ENCODE data around the gene TMEM114. TPM values are rescaled to one million over a fixed set of nuclear protein-coding genes. Genes with fewer than 3 reads are reported as not detected.

Gene TMEM114
- total RNA-seq = not detected in 2 replicates

- intact Hi-C loops (cut with micrococcal nuclease) = no loop called here
- no peak within 1 kb of the TSS for H3K27ac Mint-ChIP-seq
- DNase-seq (ENCODE audit: low spot score) = no peak
- H3K9me3 Mint-ChIP-seq = no peaks in the 10 kb centered on the region
- no peaks in the 10 kb centered on the region for H3K4me1 Mint-ChIP-seq (ENCODE audit: low read depth)
- no peak within 1 kb of the TSS for H3K4me3 Mint-ChIP-seq
- H3K27me3 Mint-ChIP-seq (ENCODE audit: insufficient read depth) = peaks cover 19% of the 10 kb centered on the region
- H3K36me3 Mint-ChIP-seq (ENCODE audit: low read depth) = no peaks in the 10 kb centered on the region
These were observed at the start of gene TMEM114 for GRCh38 chr16:8589900-8590688. Gene TMEM114 (minus strand): TSS chr16:8590511. CDS start chr16:8589838, 673 bp downstream.

- peaks cover 60% of the 10 kb centered on the region for H3K36me3 Mint-ChIP-seq (ENCODE audit: low read depth)
- H3K4me1 Mint-ChIP-seq (ENCODE audit: low read depth) = peaks cover 3% of the 10 kb centered on the region
- no peak for DNase-seq (ENCODE audit: low spot score)
- H3K4me3 Mint-ChIP-seq = no peak overlapping the region
- H3K27me3 Mint-ChIP-seq (ENCODE audit: insufficient read depth) = no peaks in the 10 kb centered on the region
- no peak overlapping the region for H3K27ac Mint-ChIP-seq
- intact Hi-C loops (cut with micrococcal nuclease) = no loop called here
- no peaks in the 10 kb centered on the region for H3K9me3 Mint-ChIP-seq
These were observed 49.4 kb upstream of the TMEM114 start for GRCh38 chr16:8639694-8640093.

GRCh38 chr16:8634991-8635736, 44.9 kb upstream of the TMEM114 start:
- no peaks in the 10 kb centered on the region for H3K4me1 Mint-ChIP-seq (ENCODE audit: low read depth)
- no peaks in the 10 kb centered on the region for H3K27me3 Mint-ChIP-seq (ENCODE audit: insufficient read depth)
- intact Hi-C loops (cut with micrococcal nuclease) = no loop called here
- no peak for DNase-seq (ENCODE audit: low spot score)
- no peak overlapping the region for H3K27ac Mint-ChIP-seq
- peaks cover 55% of the 10 kb centered on the region for H3K36me3 Mint-ChIP-seq (ENCODE audit: low read depth)
- H3K4me3 Mint-ChIP-seq = no peak overlapping the region
- H3K9me3 Mint-ChIP-seq = no peaks in the 10 kb centered on the region

GRCh38 chr16:8632675-8633182, 42.4 kb upstream of the TMEM114 start:
- Mint-ChIP-seq H3K27ac (no peak overlapping the region), H3K36me3 (ENCODE audit: low read depth) (peaks cover 59% of the 10 kb centered on the region), H3K27me3 (ENCODE audit: insufficient read depth) (no peaks in the 10 kb centered on the region)

GRCh38 chr16:8631818-8632465, 41.6 kb upstream of the TMEM114 start:
- intact Hi-C loops (cut with micrococcal nuclease) = no loop called here
- Mint-ChIP-seq H3K9me3 (no peaks in the 10 kb centered on the region), H3K27ac (no peak overlapping the region), H3K36me3 (ENCODE audit: low read depth) (peaks cover 67% of the 10 kb centered on the region), H3K4me1 (ENCODE audit: low read depth) (peaks cover 11% of the 10 kb centered on the region), H3K4me3 (no peak overlapping the region), H3K27me3 (ENCODE audit: insufficient read depth) (no peaks in the 10 kb centered on the region)
- DNase-seq (ENCODE audit: low spot score) = no peak

More at GRCh38 chr16:8632675-8633182, 42.4 kb upstream of the TMEM114 start:
- H3K4me1 Mint-ChIP-seq (ENCODE audit: low read depth) = peaks cover 8% of the 10 kb centered on the region
- DNase-seq (ENCODE audit: low spot score) = no peak
- no peak overlapping the region for H3K4me3 Mint-ChIP-seq
- intact Hi-C loops (cut with micrococcal nuclease) = no loop called here
- H3K9me3 Mint-ChIP-seq = no peaks in the 10 kb centered on the region

- Mint-ChIP-seq H3K27ac (no peak overlapping the region), H3K27me3 (ENCODE audit: insufficient read depth) (no peaks in the 10 kb centered on the region), H3K36me3 (ENCODE audit: low read depth) (peaks cover 66% of the 10 kb centered on the region), H3K4me3 (no peak overlapping the region), H3K9me3 (no peaks in the 10 kb centered on the region), H3K4me1 (ENCODE audit: low read depth) (peaks cover 13% of the 10 kb centered on the region)
- intact Hi-C loops (cut with micrococcal nuclease) = no loop called here
- DNase-seq (ENCODE audit: low spot score) = no peak
These were observed 41.1 kb upstream of the TMEM114 start for GRCh38 chr16:8631373-8631772.

GRCh38 chr16:8630255-8630953, 40.1 kb upstream of the TMEM114 start:
- H3K4me1 Mint-ChIP-seq (ENCODE audit: low read depth) = peaks cover 13% of the 10 kb centered on the region
- no peak for DNase-seq (ENCODE audit: low spot score)
- intact Hi-C loops (cut with micrococcal nuclease) = no loop called here
- H3K9me3 Mint-ChIP-seq = no peaks in the 10 kb centered on the region
- H3K27me3 Mint-ChIP-seq (ENCODE audit: insufficient read depth) = no peaks in the 10 kb centered on the region
- no peak overlapping the region for H3K27ac Mint-ChIP-seq
- H3K36me3 Mint-ChIP-seq (ENCODE audit: low read depth) = peaks cover 71% of the 10 kb centered on the region
- H3K4me3 Mint-ChIP-seq = no peak overlapping the region

- Mint-ChIP-seq H3K9me3 (no peaks in the 10 kb centered on the region), H3K4me3 (no peak overlapping the region), H3K27ac (no peak overlapping the region), H3K4me1 (ENCODE audit: low read depth) (peaks cover 13% of the 10 kb centered on the region), H3K36me3 (ENCODE audit: low read depth) (peaks cover 64% of the 10 kb centered on the region), H3K27me3 (ENCODE audit: insufficient read depth) (no peaks in the 10 kb centered on the region)
- DNase-seq (ENCODE audit: low spot score) = no peak
- intact Hi-C loops (cut with micrococcal nuclease) = no loop called here
These were observed 38.8 kb upstream of the TMEM114 start for GRCh38 chr16:8628981-8629725.

GRCh38 chr16:8627456-8627855, 37.1 kb upstream of the TMEM114 start:
- DNase-seq (ENCODE audit: low spot score) = no peak
- Mint-ChIP-seq H3K27me3 (ENCODE audit: insufficient read depth) (no peaks in the 10 kb centered on the region), H3K36me3 (ENCODE audit: low read depth) (peaks cover 50% of the 10 kb centered on the region), H3K4me1 (ENCODE audit: low read depth) (peaks cover 19% of the 10 kb centered on the region), H3K4me3 (no peak overlapping the region), H3K27ac (no peak overlapping the region), H3K9me3 (no peaks in the 10 kb centered on the region)
- intact Hi-C loops (cut with micrococcal nuclease) = no loop called here

GRCh38 chr16:8626946-8627345, 36.6 kb upstream of the TMEM114 start:
- Mint-ChIP-seq H3K9me3 (no peaks in the 10 kb centered on the region), H3K27me3 (ENCODE audit: insufficient read depth) (no peaks in the 10 kb centered on the region), H3K27ac (no peak overlapping the region), H3K4me3 (no peak overlapping the region), H3K4me1 (ENCODE audit: low read depth) (peaks cover 24% of the 10 kb centered on the region), H3K36me3 (ENCODE audit: low read depth) (peaks cover 47% of the 10 kb centered on the region)
- no peak for DNase-seq (ENCODE audit: low spot score)
- intact Hi-C loops (cut with micrococcal nuclease) = no loop called here

GRCh38 chr16:8625491-8626087, 35.3 kb upstream of the TMEM114 start:
- Mint-ChIP-seq H3K4me3 (no peak overlapping the region), H3K27me3 (ENCODE audit: insufficient read depth) (no peaks in the 10 kb centered on the region), H3K36me3 (ENCODE audit: low read depth) (peaks cover 36% of the 10 kb centered on the region), H3K4me1 (ENCODE audit: low read depth) (peaks cover 25% of the 10 kb centered on the region), H3K9me3 (no peaks in the 10 kb centered on the region), H3K27ac (no peak overlapping the region)
- intact Hi-C loops (cut with micrococcal nuclease) = no loop called here
- DNase-seq (ENCODE audit: low spot score) = no peak

Measured in activated T-helper 1 cell treated with anti-CD3 and anti-CD28 coated beads, Interleukin-12 subunit alpha, Interleukin-12 subunit beta, Interleukin-2, Interleukin-4 antibody, amounts not matched to agents 30 ng/mL and 10 ng/mL and 1 ng/mL, durations not matched to agents 14 hours and 24 hours and 36 hours (primary cell).